ENCODE measurements around the gene MIDN.

The MIDN gene

GRCh38 chr19:1255186-1256161, 7.1 kb downstream of the MIDN start:
- H3K4me3 ChIP-seq (ENCODE audit: low read depth, low read length), result no peak overlapping the region
- peaks cover 23% of the 10 kb centered on the region for H3K4me1 ChIP-seq
- no peaks in the 10 kb centered on the region for H3K9me3 ChIP-seq
- DNase-seq, result no peak
- H3K27me3 ChIP-seq, result no peaks in the 10 kb centered on the region
- H3K36me3 ChIP-seq, result peaks cover 61% of the 10 kb centered on the region
- no peak for TF ChIP-seq CTCF (IDR thresholded peaks at IDR 0.05; ENCODE audit: low read depth, low read length)

GRCh38 chr19:1256646-1257474, 8.5 kb downstream of the MIDN start:
- Histone ChIP-seq H3K27me3 (no peaks in the 10 kb centered on the region), H3K9me3 (no peaks in the 10 kb centered on the region), H3K4me3 (ENCODE audit: low read depth, low read length) (no peak overlapping the region), H3K36me3 (peaks cover 50% of the 10 kb centered on the region), H3K4me1 (peaks cover 30% of the 10 kb centered on the region)
- TF ChIP-seq CTCF (IDR thresholded peaks at IDR 0.05; ENCODE audit: low read depth, low read length), result no peak
- DNase-seq, result no peak

- H3K4me3 ChIP-seq (ENCODE audit: low read depth, low read length), result no peak overlapping the region
- peaks cover 37% of the 10 kb centered on the region for H3K4me1 ChIP-seq
- no peaks in the 10 kb centered on the region for H3K27me3 ChIP-seq
- no peak for TF ChIP-seq CTCF (IDR thresholded peaks at IDR 0.05; ENCODE audit: low read depth, low read length)
- no peak for DNase-seq
- no peaks in the 10 kb centered on the region for H3K9me3 ChIP-seq
- peaks cover 49% of the 10 kb centered on the region for H3K36me3 ChIP-seq
Observed at GRCh38 chr19:1257475-1258162, 9.2 kb downstream of the MIDN start.

- Histone ChIP-seq H3K4me3 (ENCODE audit: low read depth, low read length) (no peak overlapping the region), H3K9me3 (no peaks in the 10 kb centered on the region), H3K27me3 (no peaks in the 10 kb centered on the region), H3K4me1 (peaks cover 42% of the 10 kb centered on the region), H3K36me3 (peaks cover 49% of the 10 kb centered on the region)
- DNase-seq, result no peak
- TF ChIP-seq CTCF (IDR thresholded peaks at IDR 0.05; ENCODE audit: low read depth, low read length), result no peak
Observed at GRCh38 chr19:1258163-1258492, 9.7 kb downstream of the MIDN start.

GRCh38 chr19:1258707-1259205, 10.4 kb downstream of the MIDN start:
- Histone ChIP-seq H3K4me3 (ENCODE audit: low read depth, low read length) (no peak overlapping the region), H3K36me3 (peaks cover 44% of the 10 kb centered on the region), H3K9me3 (no peaks in the 10 kb centered on the region), H3K27me3 (no peaks in the 10 kb centered on the region), H3K4me1 (peaks cover 40% of the 10 kb centered on the region)
- DNase-seq, result no peak
- no peak for TF ChIP-seq CTCF (IDR thresholded peaks at IDR 0.05; ENCODE audit: low read depth, low read length)

Data from BE2C (cell line).